ENCODE results near the gene MMP27. TPM values are rescaled to one million over a fixed set of nuclear protein-coding genes. Genes with fewer than 3 reads are reported as not detected.

MMP27 gene
- total RNA-seq, 3 donors from 2014 or later (not counting 1 experiment from before 2014, with no cell fraction given), result not detected

GRCh38 chr11:102676084-102676483 lies 29.5 kb downstream of the MMP27 start:
- no peak for DNase-seq
- H3K4me1 ChIP-seq (ENCODE audit: control insufficient read depth, insufficient read depth, low read length), result no peaks in the 10 kb centered on the region
- Mint-ChIP-seq H3K36me3 (no peaks in the 10 kb centered on the region), H3K27me3 (ENCODE audit: low read depth in 2 of 2) (peaks cover 17 to 29% of the 10 kb centered on the region in 2 donors), H3K4me3 (no peak overlapping the region), H3K4me1 (no peaks in the 10 kb centered on the region), H3K9me3 (no peaks in the 10 kb centered on the region), H3K27ac (no peak overlapping the region)
- intact Hi-C loops (cut with micrococcal nuclease), result no loop called here
- TF ChIP-seq, protein P1, sequence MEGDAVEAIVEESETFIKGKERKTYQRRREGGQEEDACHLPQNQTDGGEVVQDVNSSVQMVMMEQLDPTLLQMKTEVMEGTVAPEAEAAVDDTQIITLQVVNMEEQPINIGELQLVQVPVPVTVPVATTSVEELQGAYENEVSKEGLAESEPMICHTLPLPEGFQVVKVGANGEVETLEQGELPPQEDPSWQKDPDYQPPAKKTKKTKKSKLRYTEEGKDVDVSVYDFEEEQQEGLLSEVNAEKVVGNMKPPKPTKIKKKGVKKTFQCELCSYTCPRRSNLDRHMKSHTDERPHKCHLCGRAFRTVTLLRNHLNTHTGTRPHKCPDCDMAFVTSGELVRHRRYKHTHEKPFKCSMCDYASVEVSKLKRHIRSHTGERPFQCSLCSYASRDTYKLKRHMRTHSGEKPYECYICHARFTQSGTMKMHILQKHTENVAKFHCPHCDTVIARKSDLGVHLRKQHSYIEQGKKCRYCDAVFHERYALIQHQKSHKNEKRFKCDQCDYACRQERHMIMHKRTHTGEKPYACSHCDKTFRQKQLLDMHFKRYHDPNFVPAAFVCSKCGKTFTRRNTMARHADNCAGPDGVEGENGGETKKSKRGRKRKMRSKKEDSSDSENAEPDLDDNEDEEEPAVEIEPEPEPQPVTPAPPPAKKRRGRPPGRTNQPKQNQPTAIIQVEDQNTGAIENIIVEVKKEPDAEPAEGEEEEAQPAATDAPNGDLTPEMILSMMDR (IDR thresholded peaks at IDR 0.05), result no peak
- H3K27ac ChIP-seq (ENCODE audit: low read length), result no peak overlapping the region
- no peak for ATAC-seq
- WGBS (ENCODE audit: insufficient coverage), result 82% methylated on average over 2 of the region's 2 CpGs
- no peaks in the 10 kb centered on the region for H3K27me3 ChIP-seq (ENCODE audit: control insufficient read depth, insufficient read depth, low read length)
- H3K36me3 ChIP-seq (ENCODE audit: control insufficient read depth, insufficient read depth, low read length), result no peaks in the 10 kb centered on the region
- H3K9me3 ChIP-seq (ENCODE audit: control insufficient read depth, insufficient read depth, low read length), result no peaks in the 10 kb centered on the region
- no peak overlapping the region for H3K4me3 ChIP-seq (ENCODE audit: low read length)

- Histone ChIP-seq H3K4me3 (ENCODE audit: low read length) (no peak overlapping the region), H3K4me1 (ENCODE audit: control insufficient read depth, insufficient read depth, low read length) (no peaks in the 10 kb centered on the region), H3K36me3 (ENCODE audit: control insufficient read depth, insufficient read depth, low read length) (no peaks in the 10 kb centered on the region), H3K27me3 (ENCODE audit: control insufficient read depth, insufficient read depth, low read length) (no peaks in the 10 kb centered on the region), H3K9me3 (ENCODE audit: control insufficient read depth, insufficient read depth, low read length) (no peaks in the 10 kb centered on the region), H3K27ac (ENCODE audit: low read length) (no peak overlapping the region)
- Mint-ChIP-seq H3K36me3 (no peaks in the 10 kb centered on the region), H3K4me3 (no peak overlapping the region), H3K4me1 (no peaks in the 10 kb centered on the region), H3K9me3 (no peaks in the 10 kb centered on the region), H3K27ac (no peak overlapping the region), H3K27me3 (ENCODE audit: low read depth in 2 of 2) (peaks cover 10% of the 10 kb centered on the region in 2 donors)
- intact Hi-C loops (cut with micrococcal nuclease), result no loop called here
- TF ChIP-seq, protein P1 (IDR thresholded peaks at IDR 0.05), result no peak
- DNase-seq, result no peak
- WGBS (ENCODE audit: insufficient coverage), result 75% methylated on average over 2 of the region's 3 CpGs
- no peak for ATAC-seq
Observed at GRCh38 chr11:102669664-102670063, 35.9 kb downstream of the MMP27 start.

GRCh38 chr11:102666331-102666957 lies 39.1 kb downstream of the MMP27 start:
- Mint-ChIP-seq H3K4me3 (no peak overlapping the region), H3K27ac (no peak overlapping the region), H3K27me3 (ENCODE audit: low read depth in 2 of 2) (peaks cover 0 to 6% of the 10 kb centered on the region in 2 donors), H3K4me1 (no peaks in the 10 kb centered on the region), H3K36me3 (no peaks in the 10 kb centered on the region), H3K9me3 (no peaks in the 10 kb centered on the region)
- no peak overlapping the region for H3K27ac ChIP-seq (ENCODE audit: low read length)
- peak in 1 of 2 donors; percentile 61 for DNase-seq
- no peaks in the 10 kb centered on the region for H3K4me1 ChIP-seq (ENCODE audit: control insufficient read depth, insufficient read depth, low read length)
- H3K27me3 ChIP-seq (ENCODE audit: control insufficient read depth, insufficient read depth, low read length), result no peaks in the 10 kb centered on the region
- intact Hi-C loops (cut with micrococcal nuclease), result loop anchor here (2.0 kb wide), 2 partner anchors 326 to 376 kb away; no protein-coding TSS in a partner anchor
- H3K4me3 ChIP-seq (ENCODE audit: low read length), result no peak overlapping the region
- H3K36me3 ChIP-seq (ENCODE audit: control insufficient read depth, insufficient read depth, low read length), result no peaks in the 10 kb centered on the region
- peak in 1 of 3 donors; percentile 44 for ATAC-seq
- WGBS (ENCODE audit: insufficient coverage), result 11% methylated on average over 3 of the region's 4 CpGs
- no peaks in the 10 kb centered on the region for H3K9me3 ChIP-seq (ENCODE audit: control insufficient read depth, insufficient read depth, low read length)
- TF ChIP-seq, protein P1 (IDR thresholded peaks at IDR 0.05), result peak; percentile 58
